Hepatocyte (in vitro differentiated cells): Measurements from ENCODE around the gene SEMA6C. TPM values are rescaled to one million over a fixed set of nuclear protein-coding genes. Genes with fewer than 3 reads are reported as not detected.

Experiments
- DNase-seq: peaks from one replicate; pipeline ENCODE4 v3.0.0-alpha.2; 2016; ENCODE audit warnings: low spot score
- H2AFZ ChIP-seq: fragments of 200-600 bp; sonication (generic); 2 replicates; pipeline ENCODE4 v1.6.0; 2016; ENCODE audit warnings: antibody characterized with exemption, mild to moderate bottlenecking
- H3K27ac ChIP-seq: fragments of 200-600 bp; sonication (generic); 2 replicates; pipeline ENCODE4 v1.5.1; 2016; ENCODE audit warnings: mild to moderate bottlenecking
- H3K27me3 ChIP-seq: fragments of 200-600 bp; sonication (generic); 2 replicates; pipeline ENCODE4 v1.6.1; 2016
- H3K36me3 ChIP-seq: fragments of 200-600 bp; sonication (generic); replicated peaks from 2 replicates; pipeline ENCODE4 v1.5.1; 2016; ENCODE audit warnings: low read depth; ENCODE audit not compliant: insufficient read depth
- H3K4me1 ChIP-seq: fragments of 200-600 bp; sonication (generic); 2 replicates; pipeline ENCODE4 v1.5.1; 2016; ENCODE audit warnings: mild to moderate bottlenecking, moderate library complexity; ENCODE audit not compliant: insufficient read depth
- H3K4me2 ChIP-seq: fragments of 200-600 bp; sonication (generic); 2 replicates; pipeline ENCODE4 v1.6.0; 2016
- H3K4me3 ChIP-seq: fragments of 200-600 bp; sonication (generic); 2 replicates; pipeline ENCODE4 v1.5.1; 2016; ENCODE audit warnings: mild to moderate bottlenecking
- H3K79me2 ChIP-seq: fragments of 200-600 bp; sonication (generic); 2 replicates; pipeline ENCODE4 v1.6.0; 2017; ENCODE audit warnings: mild to moderate bottlenecking
- H3K9me2 ChIP-seq: fragments of 200-600 bp; sonication (generic); replicated peaks from 2 replicates; pipeline ENCODE4 v1.6.0; 2017; ENCODE audit warnings: mild to moderate bottlenecking; ENCODE audit not compliant: insufficient read depth
- H3K9me3 ChIP-seq: fragments of 200-600 bp; sonication (generic); 2 replicates; pipeline ENCODE4 v1.5.1; 2016; ENCODE audit warnings: low read depth, mild to moderate bottlenecking
- H4K20me1 ChIP-seq: fragments of 200-600 bp; sonication (generic); 2 replicates; pipeline ENCODE4 v1.6.0; 2016; ENCODE audit warnings: mild to moderate bottlenecking; ENCODE audit not compliant: insufficient read depth, poor library complexity, severe bottlenecking
- EZH2 ChIP-seq: fragments of 200-600 bp; sonication (generic); IDR thresholded peaks from 2 replicates; pipeline ENCODE4 v1.6.1; 2016; ENCODE audit warnings: antibody characterized with exemption, mild to moderate bottlenecking, borderline replicate concordance
- EZH2phosphoT487 ChIP-seq: fragments of 200-600 bp; sonication (generic); IDR thresholded peaks from one replicate; pipeline ENCODE4 v1.6.1; 2018; ENCODE audit warnings: antibody characterized with exemption, mild to moderate bottlenecking, low read depth, moderate library complexity; ENCODE audit not compliant: unreplicated experiment, severe bottlenecking
- WGBS: methylation state at CpG from one replicate; pipeline ENCODE4 v1.1.6; 2016; ENCODE audit warnings: low lambda C conversion rate; ENCODE audit errors: missing lambda C conversion rate; 5-methylcytosine and 5-hydroxymethylcytosine counted together
- polyA plus RNA-seq: library from polyadenylated mRNA; unstranded; fragments of >200 nt; fragmentation: Nextera tagmentation; extraction: Ambion mirVana; gene quantifications from 2 replicates; pipeline ENCODE4 v1.2.1, GENCODE V29; 2016
- total RNA-seq: library from RNA; depleted of rRNA; stranded (reverse); fragments of >200 nt; gene quantifications from 2 replicates; pipeline ENCODE4 v1.2.3, GENCODE V29; 2014
- TF ChIP-seq, protein P1 (sequence below): fragments of 200-600 bp; sonication (generic); IDR thresholded peaks from 2 replicates; pipeline ENCODE4 v1.5.1; 2016; ENCODE audit warnings: antibody characterized with exemption, mild to moderate bottlenecking; ENCODE audit not compliant: poor library complexity

The SEMA6C gene
- total and polyA plus RNA-seq, 2 experiments from 2014 or later = 25.1 to 41.6 TPM

DNA sequence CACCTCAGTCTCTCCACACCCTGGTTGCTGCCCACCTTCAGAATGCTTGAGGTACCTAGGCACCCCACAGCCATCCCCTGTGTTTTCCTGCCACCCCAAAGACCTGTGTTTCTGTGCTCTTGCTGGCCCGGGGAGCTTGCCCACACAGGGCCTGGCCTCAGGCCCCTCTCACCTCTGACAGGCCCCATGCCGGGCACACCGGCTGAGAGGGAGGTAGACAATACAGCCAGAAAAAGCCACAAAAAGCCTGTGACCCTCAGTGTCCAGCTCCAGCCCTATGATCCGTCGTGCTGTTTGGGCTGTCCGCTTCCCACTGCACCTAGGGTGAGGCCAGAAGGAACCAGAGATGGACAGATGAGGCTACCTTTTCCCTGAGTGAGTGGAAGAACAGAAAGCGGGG is 11.4 kb downstream of the SEMA6C start:
- Histone ChIP-seq H3K27ac (no peak overlapping the region), H3K4me2 (no peak overlapping the region), H3K79me2 (no peaks in the 10 kb centered on the region), H3K9me2 (no peaks in the 10 kb centered on the region), H3K4me3 (no peak overlapping the region), H3K4me1 (peaks cover 14% of the 10 kb centered on the region), H3K36me3 (no peaks in the 10 kb centered on the region), H4K20me1 (no peaks in the 10 kb centered on the region), H3K27me3 (peaks cover 17% of the 10 kb centered on the region), H3K9me3 (no peaks in the 10 kb centered on the region), H2AFZ (no peak overlapping the region)
- WGBS = 97% methylated on average over 7 of the region's 7 CpGs
- TF ChIP-seq, protein P1, sequence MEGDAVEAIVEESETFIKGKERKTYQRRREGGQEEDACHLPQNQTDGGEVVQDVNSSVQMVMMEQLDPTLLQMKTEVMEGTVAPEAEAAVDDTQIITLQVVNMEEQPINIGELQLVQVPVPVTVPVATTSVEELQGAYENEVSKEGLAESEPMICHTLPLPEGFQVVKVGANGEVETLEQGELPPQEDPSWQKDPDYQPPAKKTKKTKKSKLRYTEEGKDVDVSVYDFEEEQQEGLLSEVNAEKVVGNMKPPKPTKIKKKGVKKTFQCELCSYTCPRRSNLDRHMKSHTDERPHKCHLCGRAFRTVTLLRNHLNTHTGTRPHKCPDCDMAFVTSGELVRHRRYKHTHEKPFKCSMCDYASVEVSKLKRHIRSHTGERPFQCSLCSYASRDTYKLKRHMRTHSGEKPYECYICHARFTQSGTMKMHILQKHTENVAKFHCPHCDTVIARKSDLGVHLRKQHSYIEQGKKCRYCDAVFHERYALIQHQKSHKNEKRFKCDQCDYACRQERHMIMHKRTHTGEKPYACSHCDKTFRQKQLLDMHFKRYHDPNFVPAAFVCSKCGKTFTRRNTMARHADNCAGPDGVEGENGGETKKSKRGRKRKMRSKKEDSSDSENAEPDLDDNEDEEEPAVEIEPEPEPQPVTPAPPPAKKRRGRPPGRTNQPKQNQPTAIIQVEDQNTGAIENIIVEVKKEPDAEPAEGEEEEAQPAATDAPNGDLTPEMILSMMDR = no peak
- TF ChIP-seq EZH2phosphoT487 (no peak), EZH2 (no peak)
- DNase-seq = no peak

DNA sequence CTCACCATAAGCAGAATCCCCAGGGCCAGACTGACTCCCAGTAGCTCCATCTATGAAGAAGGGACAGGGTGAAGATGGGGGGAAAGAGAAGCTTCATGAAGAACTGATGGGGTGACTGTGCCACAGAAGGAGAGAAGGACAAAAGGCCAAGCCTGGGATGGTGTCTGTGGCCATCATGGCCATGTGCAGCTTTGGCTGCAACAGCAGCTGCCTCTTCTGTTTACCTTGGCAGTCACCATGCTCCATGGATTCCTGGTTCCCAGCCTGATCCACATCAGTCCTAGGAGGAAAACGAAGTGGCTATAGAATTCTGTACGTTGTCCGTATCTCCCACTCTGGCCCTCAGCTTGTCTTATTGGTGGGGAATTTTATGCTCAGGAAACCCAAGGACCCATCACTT is 12.0 kb downstream of the SEMA6C start:
- H3K36me3 ChIP-seq = no peaks in the 10 kb centered on the region
- WGBS = 98% methylated on average over 3 of the region's 3 CpGs

DNA sequence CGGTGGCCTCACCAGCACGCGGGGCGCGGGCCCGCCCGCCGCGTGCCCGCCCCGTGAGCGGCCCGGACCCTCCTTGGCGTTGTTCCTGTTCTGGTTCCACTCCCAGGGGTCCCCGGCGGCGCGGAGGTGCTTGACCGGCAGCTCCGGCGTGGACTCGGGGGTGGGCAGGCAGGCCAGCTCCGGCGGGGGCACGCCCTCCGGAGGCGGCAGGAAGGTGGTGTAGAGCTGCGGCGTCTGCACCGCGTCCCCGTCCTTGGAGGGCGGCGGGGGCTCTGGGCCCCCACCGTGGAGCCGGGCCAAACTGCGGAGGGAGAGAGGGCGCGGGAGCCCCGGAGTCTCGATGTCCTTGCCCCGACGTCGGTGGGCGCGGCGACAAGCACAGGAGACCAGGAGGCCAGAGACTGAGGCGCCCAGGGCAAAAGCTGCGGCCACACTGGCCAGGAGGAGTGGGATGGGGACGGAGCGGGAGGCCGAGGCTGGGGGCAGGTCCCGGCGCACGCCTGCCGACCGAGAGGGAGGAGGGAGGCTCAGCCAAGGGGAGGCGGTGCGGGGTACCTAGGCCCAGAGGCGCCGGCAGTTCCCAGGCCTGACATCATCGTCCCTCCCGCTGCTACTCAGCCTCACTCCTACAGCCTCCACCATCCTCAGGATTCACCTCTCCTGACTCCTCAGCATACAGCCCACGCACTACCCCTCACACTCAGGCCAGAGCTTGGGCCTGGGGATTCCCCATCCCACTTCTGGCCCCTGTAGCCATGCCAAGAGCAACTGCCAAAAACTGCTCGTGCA is 13.2 kb downstream of the SEMA6C start:
- TF ChIP-seq EZH2phosphoT487 (no peak), EZH2 (no peak)
- TF ChIP-seq, protein P1 = no peak
- H3K9me3 ChIP-seq = no peaks in the 10 kb centered on the region
- H2AFZ ChIP-seq = no peak overlapping the region
- no peaks in the 10 kb centered on the region for H3K36me3 ChIP-seq
- H3K27me3 ChIP-seq = peaks cover 17% of the 10 kb centered on the region
- no peak for DNase-seq
- peaks cover 14% of the 10 kb centered on the region for H3K4me1 ChIP-seq
- no peaks in the 10 kb centered on the region for H4K20me1 ChIP-seq
- no peak overlapping the region for H3K4me3 ChIP-seq
- peak overlapping the region; percentile 90 for H3K4me2 ChIP-seq
- H3K27ac ChIP-seq = no peak overlapping the region
- 63% methylated on average over 35 of the region's 65 CpGs for WGBS
- H3K79me2 ChIP-seq = no peaks in the 10 kb centered on the region
- H3K9me2 ChIP-seq = no peaks in the 10 kb centered on the region

More for the DNA sequence above, 12.0 kb downstream of the SEMA6C start:
- Histone ChIP-seq H3K79me2 (no peaks in the 10 kb centered on the region), H3K27ac (no peak overlapping the region), H3K9me2 (no peaks in the 10 kb centered on the region), H4K20me1 (no peaks in the 10 kb centered on the region), H3K4me3 (no peak overlapping the region), H3K27me3 (peaks cover 17% of the 10 kb centered on the region), H3K4me2 (no peak overlapping the region), H3K9me3 (no peaks in the 10 kb centered on the region), H2AFZ (no peak overlapping the region), H3K4me1 (peaks cover 14% of the 10 kb centered on the region)
- TF ChIP-seq, protein P1 = no peak
- TF ChIP-seq EZH2 = no peak
- TF ChIP-seq EZH2phosphoT487 = no peak
- DNase-seq = no peak
